Measurements from ENCODE around the gene ARSI. TPM values are rescaled to one million over a fixed set of nuclear protein-coding genes. Genes with fewer than 3 reads are reported as not detected.

ARSI gene
- total RNA-seq, 4 donors from 2014 or later = 7.3 to 17.0 (median 8.1) TPM

- H3K4me3 ChIP-seq = no peak overlapping the region
- no peaks in the 10 kb centered on the region for H3K9me3 ChIP-seq
- TF ChIP-seq CTCF (IDR thresholded peaks at IDR 0.05) (no peak), EP300 (IDR thresholded peaks at IDR 0.05) (no peak), POLR2A (IDR thresholded peaks at IDR 0.05) (no peak)
- 92 to 95% methylated on average over 28 to 31 of the region's 31 CpGs for whole genome bisulfite sequencing, 2 donors
- no peak for DNase-seq (ENCODE audit: low spot score in 2 of 2)
- H3K27ac ChIP-seq = no peak overlapping the region
- peaks cover 0 to 15% (median 0%) of the 10 kb centered on the region in 3 donors for H3K36me3 ChIP-seq
- H3K4me1 ChIP-seq = peaks cover 0 to 67% (median 24%) of the 10 kb centered on the region in 4 donors
- peaks cover 0 to 7% of the 10 kb centered on the region in 2 donors for H3K27me3 ChIP-seq
Measured at GRCh38 chr5:150297934-150298595, 4.6 kb downstream of the ARSI start.

- peaks cover 0 to 6% of the 10 kb centered on the region in 2 donors for H3K27me3 ChIP-seq
- H3K9me3 ChIP-seq = no peaks in the 10 kb centered on the region
- 95 to 96% methylated on average over 23 to 28 of the region's 36 CpGs for WGBS, 2 donors
- DNase-seq (ENCODE audit: low spot score in 2 of 2) = no peak
- H3K27ac ChIP-seq = no peak overlapping the region
- no peak for TF ChIP-seq POLR2A (IDR thresholded peaks at IDR 0.05)
- TF ChIP-seq EP300 (IDR thresholded peaks at IDR 0.05) = no peak
- TF ChIP-seq CTCF (IDR thresholded peaks at IDR 0.05) = no peak
- no peak overlapping the region for H3K4me3 ChIP-seq
- peaks cover 0 to 15% (median 0%) of the 10 kb centered on the region in 3 donors for H3K36me3 ChIP-seq
- H3K4me1 ChIP-seq = peaks cover 0 to 67% (median 17%) of the 10 kb centered on the region in 4 donors
Measured at GRCh38 chr5:150297236-150297890, 5.3 kb downstream of the ARSI start.

- H3K27me3 ChIP-seq = no peaks in the 10 kb centered on the region
- 77 to 83% methylated on average over 7 of the region's 7 CpGs for WGBS, 2 donors
- H3K27ac ChIP-seq = peak overlapping the region in 1 of 4 donors; percentile 51
- TF ChIP-seq EP300 (IDR thresholded peaks at IDR 0.05) (no peak), CTCF (IDR thresholded peaks at IDR 0.05) (no peak), POLR2A (IDR thresholded peaks at IDR 0.05) (no peak)
- H3K4me3 ChIP-seq = no peak overlapping the region
- H3K9me3 ChIP-seq = no peaks in the 10 kb centered on the region
- DNase-seq (ENCODE audit: low spot score in 2 of 2) = no peak
- H3K36me3 ChIP-seq = peaks cover 0 to 15% (median 0%) of the 10 kb centered on the region in 3 donors
- H3K4me1 ChIP-seq = peaks cover 0 to 61% (median 15%) of the 10 kb centered on the region in 4 donors
Measured at GRCh38 chr5:150296496-150296895, 6.2 kb downstream of the ARSI start.

- DNase-seq (ENCODE audit: low spot score in 2 of 2) = no peak
- no peak for TF ChIP-seq POLR2A (IDR thresholded peaks at IDR 0.05)
- no peak for TF ChIP-seq CTCF (IDR thresholded peaks at IDR 0.05)
- TF ChIP-seq EP300 (IDR thresholded peaks at IDR 0.05) = no peak
- no peak overlapping the region for H3K4me3 ChIP-seq
- 88% methylated on average over 17 of the region's 17 CpGs for WGBS, 2 donors
- H3K4me1 ChIP-seq = peaks cover 0 to 55% (median 15%) of the 10 kb centered on the region in 4 donors
- H3K36me3 ChIP-seq = peaks cover 0 to 15% (median 0%) of the 10 kb centered on the region in 3 donors
- peak overlapping the region in 3 of 4 donors; percentile 28 to 55 (median 51) for H3K27ac ChIP-seq
- no peaks in the 10 kb centered on the region for H3K9me3 ChIP-seq
- H3K27me3 ChIP-seq = no peaks in the 10 kb centered on the region
Measured at GRCh38 chr5:150295741-150296486, 6.8 kb downstream of the ARSI start.

Data from tibial nerve (tissue), 4 donors.